ENCODE results near the gene TCF20.
A peak's percentile ranks its signal among the peaks of the same experiment; 100 is the strongest.

The TCF20 gene

DNA sequence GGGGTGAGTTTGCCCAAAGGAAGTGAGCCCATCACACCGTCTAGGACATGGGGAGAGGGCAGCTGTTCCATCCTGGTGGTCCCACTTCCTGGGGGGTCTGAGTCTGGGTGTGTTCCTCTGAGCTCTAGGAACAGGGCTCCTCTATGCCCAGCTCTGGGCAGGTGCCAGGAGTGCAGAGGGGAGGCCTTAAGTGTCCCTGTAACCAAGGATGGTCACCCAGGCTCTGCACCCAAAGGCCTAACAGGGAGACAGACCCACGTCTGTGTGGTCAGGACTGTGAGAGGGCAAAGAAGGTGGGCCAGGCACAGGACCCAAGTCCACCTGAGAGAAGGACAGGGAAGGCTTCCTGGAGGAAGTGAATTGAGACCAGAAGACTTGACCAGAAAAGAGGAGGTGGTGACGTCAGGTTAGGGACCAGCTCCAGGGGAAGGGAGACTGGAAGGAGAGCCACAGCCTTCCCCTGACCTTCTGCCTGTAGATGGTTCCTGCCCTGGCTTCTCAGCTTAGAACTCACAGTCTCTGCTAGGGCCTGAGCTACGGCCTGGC lies 11.3 kb upstream of the TCF20 start:
- no peak for DNase-seq

DNA sequence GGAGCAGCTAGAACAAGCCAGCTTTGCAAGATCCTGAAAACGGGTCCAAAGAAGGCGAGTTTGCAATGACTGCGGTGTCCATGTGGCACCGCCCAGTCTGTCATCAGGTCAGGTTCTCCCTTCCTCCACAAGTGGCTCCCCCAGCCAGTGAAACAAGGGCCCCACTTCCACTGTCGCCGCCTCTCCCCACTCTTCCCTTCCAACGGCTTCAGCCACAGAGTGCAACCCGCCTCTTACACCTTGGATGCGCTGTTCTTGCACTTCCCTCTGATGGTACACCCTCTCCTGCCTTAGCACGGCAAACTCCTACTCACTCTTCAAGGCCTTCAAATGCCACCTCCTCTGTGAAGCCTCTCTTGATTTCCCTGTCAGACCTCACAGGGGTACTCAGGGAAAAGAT lies 10.8 kb upstream of the TCF20 start:
- DNase-seq: no peak

DNA sequence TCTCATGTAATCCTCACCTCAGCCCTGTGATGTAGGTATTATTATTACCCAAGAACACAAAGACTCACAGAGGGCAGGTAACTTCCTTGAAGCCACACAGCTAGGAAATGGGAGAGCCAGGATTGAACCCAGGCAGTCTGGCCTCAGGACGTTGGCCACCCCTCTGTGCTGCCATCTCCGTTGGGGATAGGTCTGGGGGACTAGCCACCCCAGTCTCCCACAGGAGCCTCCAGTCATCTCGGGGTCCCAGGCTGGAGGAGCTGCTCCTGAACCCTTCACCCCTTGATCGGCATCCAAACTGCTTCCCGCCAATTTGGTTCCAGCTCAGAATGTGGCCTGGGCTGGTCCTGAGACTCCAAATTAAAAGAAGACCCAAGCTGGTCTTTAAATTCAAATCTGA lies 10.4 kb upstream of the TCF20 start:
- DNase-seq: no peak

DNA sequence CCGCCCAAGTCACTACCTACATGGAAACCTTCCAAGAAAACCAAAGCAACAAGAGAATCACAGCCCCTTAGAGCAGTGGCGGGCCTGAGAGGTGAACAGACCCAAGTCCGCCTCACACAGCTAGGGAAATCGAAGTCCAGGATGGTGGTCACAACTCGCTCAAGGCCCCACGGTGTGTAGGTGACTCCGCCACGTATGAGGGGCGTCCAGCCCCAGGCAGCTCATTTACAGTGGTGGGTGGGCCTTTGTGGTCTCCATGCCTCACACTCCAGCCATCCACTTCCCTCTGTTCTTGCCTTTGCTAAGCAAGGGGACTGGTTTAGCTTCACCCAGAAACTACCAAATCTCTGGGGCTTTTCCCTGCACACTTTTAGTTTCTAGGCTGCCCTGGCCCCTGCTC lies 9.7 kb upstream of the TCF20 start:
- DNase-seq: no peak

DNA sequence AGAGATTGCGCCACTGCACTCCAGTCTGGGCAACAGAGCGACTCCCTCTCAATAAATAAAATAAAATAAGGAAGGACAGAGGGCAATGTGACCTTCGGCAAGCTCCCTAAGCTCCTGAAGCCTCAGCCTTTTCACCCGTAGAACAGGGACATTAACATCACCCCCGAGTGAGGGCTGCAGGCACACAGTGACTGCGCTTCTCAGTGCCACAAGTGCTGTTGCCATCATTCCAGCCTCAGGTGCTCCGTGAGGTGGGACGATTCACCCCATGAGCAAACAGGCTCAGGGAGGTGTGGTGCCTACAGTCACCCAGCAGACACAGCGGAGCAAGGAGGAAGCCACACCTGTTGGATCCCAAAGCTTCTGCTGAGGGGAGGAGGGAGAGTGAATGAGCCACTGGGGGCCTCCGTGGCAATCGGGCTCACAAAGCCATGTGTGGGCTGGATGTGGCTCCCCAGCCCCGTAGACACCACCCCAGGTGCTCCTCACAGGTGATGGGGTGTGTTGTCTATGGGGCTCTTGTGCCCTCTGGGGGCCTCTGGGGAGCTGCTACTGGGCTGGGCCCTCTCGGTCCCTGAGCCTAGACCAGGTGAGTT lies 9.1 kb upstream of the TCF20 start:
- DNase-seq: no peak

DNA sequence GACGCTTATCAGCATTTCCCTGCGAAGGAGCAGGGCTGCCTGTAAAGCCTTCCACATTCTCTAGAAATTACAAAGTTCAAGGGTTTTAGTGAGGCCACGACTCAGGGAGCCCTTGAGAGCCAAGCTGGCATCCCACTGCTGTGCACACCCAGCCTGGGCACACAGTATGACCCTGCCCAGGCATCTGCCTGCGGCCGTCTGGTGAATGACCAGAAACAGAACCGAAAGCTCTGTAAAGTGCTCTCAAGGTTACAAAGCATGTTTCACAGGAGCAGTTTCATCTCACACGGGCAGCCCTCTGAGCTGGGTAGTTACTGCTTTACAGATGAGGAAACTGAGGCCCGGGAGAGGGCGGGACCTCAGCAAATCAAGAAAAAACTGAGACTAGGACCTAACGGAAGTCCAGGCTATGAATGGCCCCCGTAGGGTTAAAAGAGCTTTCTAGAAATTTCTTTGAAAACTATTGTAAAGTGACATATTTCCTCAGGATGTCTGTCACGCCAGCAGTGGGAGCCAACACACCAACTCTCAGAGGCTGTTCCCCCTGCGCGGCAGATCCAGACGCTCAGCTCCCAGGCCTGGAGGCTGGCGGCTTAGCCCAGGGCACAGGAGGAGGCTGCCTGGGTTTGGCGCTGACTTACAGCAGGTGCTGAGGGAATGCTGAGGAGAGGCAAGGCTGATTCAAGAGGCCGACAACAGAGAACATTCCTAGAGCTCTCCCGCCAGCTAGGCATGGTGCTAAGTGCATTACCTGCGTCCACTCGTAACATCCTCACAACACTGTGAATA lies 7.7 kb upstream of the TCF20 start:
- DNase-seq: peak; percentile 17

DNA sequence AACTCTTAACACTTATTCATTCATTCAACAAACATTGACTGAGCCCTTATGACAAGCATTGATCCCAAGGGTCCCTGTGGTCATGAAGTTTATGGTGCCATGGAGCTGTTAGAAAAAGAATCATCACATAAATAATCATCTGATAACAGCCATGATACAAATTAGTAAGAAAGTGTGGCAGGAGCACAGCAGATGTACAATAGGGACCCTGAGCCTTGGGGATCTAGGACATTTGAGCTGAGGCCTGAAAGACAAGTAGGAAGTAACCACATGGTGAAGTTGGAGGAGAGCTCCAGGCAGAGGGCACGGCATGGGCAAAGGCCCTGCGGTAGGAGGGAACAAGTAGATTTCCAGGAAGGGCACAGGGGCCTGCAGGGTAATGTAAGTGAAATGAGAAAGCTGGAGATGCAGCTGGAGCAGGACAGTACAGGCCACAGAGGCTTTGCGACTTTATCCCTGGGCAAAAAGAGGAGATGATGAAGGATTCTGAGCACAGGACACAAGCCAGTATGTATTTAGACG lies 6.8 kb upstream of the TCF20 start:
- DNase-seq: no peak

DNA sequence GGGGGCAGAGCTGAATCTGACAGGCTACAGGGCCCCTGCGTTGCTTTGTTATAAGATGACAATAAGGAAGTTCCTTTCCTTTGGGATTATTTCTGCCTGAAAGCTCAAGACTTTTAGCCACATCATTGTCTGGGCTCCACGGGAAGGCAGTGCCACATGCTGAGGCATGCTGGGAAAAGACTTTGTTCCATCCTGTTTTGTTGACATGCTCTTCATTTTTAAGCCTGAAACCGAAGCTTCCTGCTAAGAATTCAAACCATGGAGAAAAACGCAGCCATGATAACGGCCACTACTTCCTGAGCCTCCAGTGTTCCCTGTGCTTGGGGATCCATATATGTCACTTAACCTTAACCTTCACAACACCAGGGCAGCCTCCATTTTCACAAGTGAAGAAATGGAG lies 5.5 kb upstream of the TCF20 start:
- DNase-seq: no peak

DNA sequence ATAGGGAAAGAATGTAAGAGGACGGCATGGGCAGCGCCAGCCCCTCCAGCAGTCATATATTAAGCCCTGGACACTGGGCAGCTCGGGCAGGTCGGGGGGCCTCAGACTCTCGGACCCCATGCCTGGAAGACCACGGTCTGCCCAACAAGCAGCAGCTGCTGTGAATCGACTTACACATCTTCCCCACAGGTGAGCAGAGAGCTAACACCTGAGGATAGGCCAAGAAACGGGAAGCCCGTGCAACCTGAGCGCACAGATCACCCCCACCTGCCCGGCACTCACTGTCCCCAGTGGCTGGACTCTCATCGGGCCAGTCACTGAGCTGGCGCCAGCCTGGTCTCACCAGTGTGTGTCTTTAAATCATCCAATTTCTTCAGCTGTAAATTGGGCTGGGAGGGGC lies 4.7 kb upstream of the TCF20 start:
- no peak for DNase-seq

DNA sequence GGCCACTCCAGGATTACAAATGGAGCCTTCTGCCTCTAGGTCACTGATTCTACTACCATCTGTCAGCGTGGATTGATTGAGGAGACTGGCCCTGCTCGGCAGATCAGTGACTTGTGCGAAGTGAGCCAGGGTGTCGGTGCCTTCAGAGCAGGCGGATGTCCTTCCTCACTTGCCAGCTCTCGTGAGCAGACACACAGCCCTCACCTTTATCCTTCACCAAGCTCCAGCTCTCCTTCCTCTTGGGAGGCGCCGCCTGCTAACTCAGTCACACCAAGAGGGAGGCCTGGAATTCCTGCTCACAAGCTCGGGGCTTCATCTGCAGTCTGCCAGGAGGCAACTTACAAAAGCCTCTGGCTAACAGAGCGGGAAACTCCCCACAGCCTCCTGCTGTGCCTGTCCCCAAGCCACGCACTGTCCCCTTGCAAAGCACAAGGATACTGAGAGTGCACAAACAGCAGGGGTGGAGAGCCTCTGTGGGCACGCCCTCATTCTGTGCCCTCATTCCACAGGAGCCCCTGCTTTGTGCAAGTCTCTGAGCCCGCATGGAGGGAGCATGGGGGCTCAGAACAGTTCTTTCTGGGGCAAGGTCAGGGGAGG lies 3.5 kb upstream of the TCF20 start:
- no peak for DNase-seq

DNA sequence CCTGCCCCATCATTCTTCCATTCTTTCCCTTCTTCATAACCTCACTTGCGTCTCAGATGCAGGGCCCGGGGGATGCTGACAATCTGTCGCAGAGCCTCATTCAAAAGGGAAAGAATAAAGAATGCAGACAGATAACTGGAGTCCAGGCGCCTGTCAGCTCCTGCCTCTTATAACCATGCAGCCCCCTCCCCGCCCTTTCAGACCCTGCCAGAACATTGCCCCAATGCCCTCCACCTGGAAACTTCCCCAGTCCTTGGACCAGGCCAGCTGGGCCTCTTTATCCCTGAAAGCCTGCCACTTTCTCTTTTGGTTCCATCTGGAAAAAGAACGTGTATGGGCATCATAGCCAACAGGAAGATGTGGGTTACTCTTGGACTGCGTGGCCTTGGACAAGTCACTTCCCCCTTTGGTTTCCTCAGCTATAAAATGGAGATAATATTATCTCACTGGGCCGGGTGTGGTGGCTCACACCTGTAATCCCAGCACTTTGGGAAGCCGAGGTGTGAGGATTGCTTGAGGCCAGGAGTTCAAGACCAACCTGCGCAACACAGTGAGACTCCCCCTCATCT lies 2.1 kb upstream of the TCF20 start:
- DNase-seq: no peak

DNA sequence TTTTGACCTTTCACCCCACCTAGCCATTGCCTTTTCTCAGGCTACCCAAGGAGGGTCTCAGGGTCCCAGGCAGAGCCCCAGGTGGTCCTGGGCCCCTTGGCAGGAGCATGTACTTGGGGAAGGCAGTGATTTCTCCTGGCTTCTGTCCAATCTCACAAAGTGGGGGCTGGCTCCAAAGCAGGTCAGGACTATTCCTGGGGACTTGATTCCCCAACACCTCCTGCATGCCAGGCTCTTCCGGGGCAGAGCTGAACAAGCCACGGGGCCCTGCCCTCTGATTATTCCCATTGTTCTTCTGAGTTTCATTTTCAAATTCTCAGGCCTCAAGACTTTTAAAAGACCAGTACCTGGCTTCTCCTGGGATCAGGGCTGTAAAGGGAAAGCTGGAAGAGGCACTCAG lies 1.5 kb upstream of the TCF20 start:
- no peak for DNase-seq

DNA sequence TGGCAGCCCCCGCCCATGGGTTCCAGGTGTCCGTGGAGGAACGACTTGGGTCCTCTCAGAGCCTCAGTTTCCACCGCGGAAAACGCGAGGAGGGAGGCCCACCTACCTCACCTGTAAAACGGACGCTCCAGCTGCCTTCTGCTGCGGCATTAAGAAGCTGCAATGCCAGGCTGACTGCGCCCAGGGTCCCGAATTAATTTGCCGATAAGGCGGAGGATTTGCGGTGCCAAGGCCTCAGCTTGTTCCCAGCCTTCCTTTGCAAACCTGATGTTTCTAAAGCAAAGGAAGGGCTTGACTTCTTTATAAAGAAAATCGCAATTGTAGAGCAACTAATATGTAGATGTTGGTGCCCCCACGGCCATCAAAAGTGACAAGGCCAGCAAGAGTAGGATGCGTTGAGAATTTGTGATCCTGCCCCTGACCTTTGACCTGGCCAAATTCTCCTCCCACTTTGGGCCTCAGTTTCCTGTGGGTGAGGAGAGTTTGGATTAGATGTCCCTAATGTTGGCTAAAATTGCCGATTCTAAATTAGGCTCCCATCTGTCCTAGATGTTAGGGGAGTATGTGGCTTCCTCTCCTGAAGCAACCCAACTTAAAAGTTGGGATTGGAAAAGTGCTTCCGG lies 849 bp upstream of the TCF20 start:
- DNase-seq: no peak

DNA sequence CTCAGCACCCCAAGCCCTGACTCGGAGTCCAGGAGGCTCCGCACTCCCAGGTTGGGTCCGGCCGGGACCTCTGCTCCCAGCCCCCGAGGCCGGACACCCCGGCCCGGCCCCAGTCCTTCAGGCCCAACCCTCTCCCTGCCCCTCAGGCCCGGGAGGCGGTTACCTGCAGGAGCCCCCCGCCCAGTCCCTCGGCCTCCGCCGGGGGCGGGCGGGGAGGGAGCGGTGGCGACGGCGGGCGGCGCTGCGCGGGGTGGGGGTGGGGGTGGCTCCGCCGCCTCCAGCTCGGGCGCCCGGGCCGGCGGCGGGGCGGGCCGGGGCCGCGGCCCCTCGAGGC lies 310 bp downstream of the TCF20 start:
- DNase-seq: no peak

DNA sequence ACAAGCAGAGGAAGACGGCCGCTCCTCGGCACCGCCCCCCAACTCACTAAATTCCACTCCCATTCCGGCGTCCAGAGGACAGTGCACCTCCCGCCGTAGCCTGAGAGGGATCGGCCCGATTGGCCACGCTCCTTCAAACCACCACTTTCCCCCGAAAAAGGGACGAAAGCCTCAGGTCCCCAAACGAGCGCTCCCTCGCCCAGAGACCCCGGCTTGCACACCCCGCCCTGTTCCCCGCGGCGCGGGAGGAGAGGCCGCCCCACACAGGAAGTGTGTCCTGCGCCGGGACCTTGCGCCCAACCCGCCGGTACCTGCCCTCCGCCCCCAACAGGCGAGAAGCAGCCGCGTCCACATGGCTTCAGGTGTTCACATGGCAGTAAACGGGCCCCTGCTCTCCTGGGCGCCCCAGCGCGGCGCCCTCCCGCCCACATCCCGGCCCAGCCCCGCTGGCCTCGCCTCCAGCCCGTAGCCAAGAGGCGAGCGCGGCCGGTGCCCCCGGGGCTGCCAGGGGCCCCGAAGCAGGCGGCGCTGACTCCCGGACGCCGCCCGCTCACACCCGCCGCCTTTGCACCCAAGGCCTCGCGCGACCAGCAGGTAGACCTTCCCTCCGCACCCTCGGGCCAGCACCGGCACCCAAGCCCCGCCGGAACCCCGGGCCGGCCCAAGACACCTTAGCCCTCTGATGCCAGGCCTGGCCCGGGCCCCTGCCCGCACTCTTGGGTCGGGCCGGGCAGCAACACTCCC lies 849 bp downstream of the TCF20 start:
- peak; percentile 19 for DNase-seq

DNA sequence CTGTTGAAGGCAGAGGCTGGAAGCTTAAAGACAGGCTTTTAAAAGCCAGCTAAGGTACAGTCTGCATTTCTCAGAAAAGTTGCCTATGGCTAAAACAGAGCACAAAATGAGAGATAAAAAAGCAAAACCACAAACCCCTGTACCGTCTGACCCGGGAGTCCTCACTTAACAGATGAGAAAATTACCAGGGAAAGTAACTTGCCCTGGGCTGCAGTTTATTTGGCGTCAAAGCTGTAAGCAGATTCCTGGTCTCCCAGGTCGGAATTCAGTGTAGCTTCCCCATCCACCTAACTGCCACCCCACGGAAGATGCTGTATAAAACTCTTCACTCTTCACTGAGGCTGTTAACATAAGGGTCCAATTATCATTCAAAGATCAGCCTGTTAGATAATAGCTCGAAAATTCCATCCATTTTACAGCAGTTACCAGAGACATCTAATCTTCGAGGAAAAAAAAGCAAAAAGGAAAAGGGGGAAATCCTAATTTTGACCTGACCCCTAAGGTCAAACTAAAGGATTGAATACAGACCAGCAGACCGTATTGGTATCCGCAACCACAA lies 1.5 kb downstream of the TCF20 start:
- peak; percentile 16 for DNase-seq

DNA sequence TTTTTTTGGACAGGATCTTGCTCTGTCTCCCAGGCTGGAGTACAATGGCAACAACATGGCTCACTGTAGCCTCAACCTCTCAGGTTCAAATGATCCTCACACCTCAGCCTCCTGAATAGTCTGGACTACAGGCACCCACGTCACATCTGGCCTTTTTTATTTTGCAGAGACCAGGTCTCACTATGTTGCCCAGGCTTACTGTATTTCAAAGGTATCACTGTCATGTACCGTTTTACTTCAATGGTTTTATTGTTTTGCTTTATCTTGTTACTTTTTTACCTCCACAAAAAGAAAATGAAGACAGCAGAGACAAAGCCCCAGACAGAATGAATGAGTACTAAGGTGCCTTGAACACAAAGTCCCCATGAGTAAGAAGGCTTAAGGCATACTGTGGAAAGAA lies 5.1 kb downstream of the TCF20 start:
- DNase-seq: no peak

DNA sequence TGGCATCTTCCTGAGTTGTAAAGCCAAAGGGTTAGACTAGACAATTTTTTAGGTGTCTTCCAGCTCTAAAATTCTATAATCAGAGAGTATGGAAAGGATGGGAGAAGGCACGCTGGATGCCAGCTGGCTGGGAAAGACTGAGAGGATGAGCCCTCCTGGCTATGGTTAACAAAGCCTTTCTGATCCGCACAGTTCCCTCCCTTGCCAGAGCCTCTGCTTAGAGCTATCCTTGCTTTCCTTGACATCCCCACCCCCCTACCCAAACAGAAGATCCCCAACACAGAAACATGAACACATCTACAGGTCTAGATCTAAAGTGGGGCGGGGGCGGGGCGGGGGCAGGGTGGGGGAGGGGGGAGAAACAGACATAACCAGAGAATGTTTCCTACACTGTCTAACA lies 6.5 kb downstream of the TCF20 start:
- DNase-seq: no peak

DNA sequence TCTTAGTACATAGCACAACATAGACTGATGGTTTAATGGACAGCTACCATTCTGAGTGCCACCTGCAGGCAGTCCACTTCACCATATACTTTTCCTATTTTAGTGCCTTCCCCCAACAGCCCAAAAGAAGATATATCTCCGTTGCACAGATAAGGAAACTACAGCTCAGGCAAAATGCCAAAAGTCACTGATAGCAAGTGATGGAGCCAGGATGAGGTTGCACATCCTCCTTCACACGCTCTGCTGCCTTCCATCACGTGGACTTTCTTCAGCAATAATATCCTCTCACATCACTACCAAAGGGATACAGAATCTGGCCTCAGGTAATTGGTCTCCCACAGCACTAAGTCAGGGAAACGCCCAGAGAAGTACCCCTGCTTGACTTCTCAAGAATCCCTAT lies 7.5 kb downstream of the TCF20 start:
- no peak for DNase-seq

DNA sequence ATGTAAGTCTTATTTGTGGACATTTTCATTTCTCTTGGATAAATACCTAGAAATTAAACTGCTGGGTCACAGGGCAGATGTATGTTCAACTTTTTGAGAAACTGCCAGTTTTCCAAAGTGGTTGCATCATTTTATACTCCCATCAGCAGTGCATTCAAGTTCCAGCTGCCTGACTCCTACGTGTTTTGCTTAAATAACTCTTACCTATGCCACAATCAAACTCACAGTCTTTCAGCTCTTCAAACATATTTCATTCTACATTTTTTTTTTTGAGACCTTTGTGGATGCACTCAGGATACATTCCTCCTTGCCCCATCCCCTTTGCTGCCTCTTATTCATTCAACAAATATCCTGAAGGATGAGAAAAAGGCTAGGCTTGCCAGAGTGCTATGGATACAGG lies 9.2 kb downstream of the TCF20 start:
- peak; percentile 57 for DNase-seq

DNA sequence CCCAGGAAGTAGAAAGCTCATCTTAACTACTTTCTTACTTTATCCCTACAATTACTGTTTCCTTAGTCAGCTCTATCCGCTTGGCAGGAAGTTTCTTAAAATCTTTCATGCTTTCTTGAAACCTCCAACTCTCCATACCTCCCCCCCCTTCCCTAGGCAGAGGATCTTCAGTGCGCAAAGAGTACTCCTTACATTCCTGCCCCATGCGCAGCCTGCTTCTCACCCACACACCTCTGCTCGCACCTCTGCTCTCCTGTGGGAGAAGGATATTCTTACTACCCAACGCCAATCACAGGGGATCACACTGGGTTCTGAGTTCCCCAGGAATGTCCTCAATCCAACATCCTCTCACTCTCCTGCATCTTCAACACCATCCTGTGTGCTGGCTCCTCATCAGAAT lies 12.3 kb downstream of the TCF20 start:
- peak; percentile 35 for DNase-seq

DNA sequence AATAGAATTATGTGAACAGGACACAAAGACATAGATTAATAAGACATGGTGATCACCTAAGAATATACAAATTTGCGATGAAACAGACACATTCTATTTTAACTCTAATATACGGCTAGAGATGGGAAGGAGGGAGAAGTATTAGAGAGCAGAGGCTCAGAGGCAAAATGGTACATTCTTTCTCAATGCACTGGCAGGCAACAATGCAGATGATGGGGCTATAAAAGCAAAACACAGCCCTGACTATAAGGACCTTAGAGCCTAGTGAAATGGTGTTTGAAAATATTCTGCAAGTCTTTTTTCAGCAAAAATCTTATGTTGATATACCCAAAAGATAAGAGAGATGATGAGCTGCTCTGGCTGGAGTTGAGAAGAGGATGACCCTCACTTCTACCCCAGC lies 13.1 kb downstream of the TCF20 start:
- no peak for DNase-seq

Data from fibroblast of skin of right biceps (primary cell).